ENCODE data around the gene ZBED5. TPM values are rescaled to one million over a fixed set of nuclear protein-coding genes. Genes with fewer than 3 reads are reported as not detected.
A peak's percentile ranks its signal among the peaks of the same experiment; 100 is the strongest.

Gene ZBED5
- total RNA-seq, 3 donors from 2014 or later, result 39.2 to 42.0 (median 39.9) TPM

GRCh38 chr11:10864688-10865087 is 6.8 kb upstream of the ZBED5 start:
- Mint-ChIP-seq H3K27me3 (ENCODE audit: low read depth) (no peaks in the 10 kb centered on the region), H3K4me3 (no peak overlapping the region), H3K4me1 (ENCODE audit: low read depth) (peaks cover 27% of the 10 kb centered on the region), H3K9me3 (no peaks in the 10 kb centered on the region), H3K36me3 (ENCODE audit: insufficient read depth) (peaks cover 5% of the 10 kb centered on the region)
- ATAC-seq (no peak), DNase-seq (no peak)

GRCh38 chr11:10862446-10862845 is 4.6 kb upstream of the ZBED5 start:
- H3K4me1 Mint-ChIP-seq (ENCODE audit: low read depth), result peaks cover 24% of the 10 kb centered on the region
- H3K27me3 Mint-ChIP-seq (ENCODE audit: low read depth), result no peaks in the 10 kb centered on the region
- DNase-seq, result no peak
- H3K36me3 Mint-ChIP-seq (ENCODE audit: insufficient read depth), result peaks cover 5% of the 10 kb centered on the region
- no peaks in the 10 kb centered on the region for H3K9me3 Mint-ChIP-seq
- no peak for ATAC-seq
- no peak overlapping the region for H3K4me3 Mint-ChIP-seq

- ATAC-seq, result no peak
- H3K36me3 Mint-ChIP-seq (ENCODE audit: insufficient read depth), result peaks cover 3% of the 10 kb centered on the region
- H3K4me3 Mint-ChIP-seq, result no peak overlapping the region
- no peaks in the 10 kb centered on the region for H3K9me3 Mint-ChIP-seq
- peaks cover 24% of the 10 kb centered on the region for H3K4me1 Mint-ChIP-seq (ENCODE audit: low read depth)
- no peak for DNase-seq
- no peaks in the 10 kb centered on the region for H3K27me3 Mint-ChIP-seq (ENCODE audit: low read depth)
These were observed 3.9 kb upstream of the ZBED5 start for GRCh38 chr11:10861799-10862198.

- Mint-ChIP-seq H3K27me3 (ENCODE audit: low read depth) (no peaks in the 10 kb centered on the region), H3K36me3 (ENCODE audit: insufficient read depth) (peaks cover 3% of the 10 kb centered on the region), H3K9me3 (no peaks in the 10 kb centered on the region), H3K4me1 (ENCODE audit: low read depth) (peaks cover 30% of the 10 kb centered on the region), H3K4me3 (no peak overlapping the region)
- ATAC-seq (no peak), DNase-seq (no peak)
These were observed 3.2 kb upstream of the ZBED5 start for GRCh38 chr11:10861047-10861446.

- no peaks in the 10 kb centered on the region for H3K27me3 Mint-ChIP-seq (ENCODE audit: low read depth)
- DNase-seq, result peak; percentile 32
- peaks cover 14% of the 10 kb centered on the region for H3K36me3 Mint-ChIP-seq (ENCODE audit: insufficient read depth)
- peak; percentile 39 to 47 for ATAC-seq
- no peaks in the 10 kb centered on the region for H3K9me3 Mint-ChIP-seq
- peak overlapping the region; percentile 96 for H3K4me3 Mint-ChIP-seq
- H3K4me1 Mint-ChIP-seq (ENCODE audit: low read depth), result peaks cover 36% of the 10 kb centered on the region
These were observed 829 bp upstream of the ZBED5 start for GRCh38 chr11:10858439-10859325.

- peak overlapping the region; percentile 96 for H3K4me3 Mint-ChIP-seq
These were observed 469 bp downstream of the ZBED5 start for GRCh38 chr11:10857459-10857708.

GRCh38 chr11:10856689-10857458 is 979 bp downstream of the ZBED5 start:
- Mint-ChIP-seq H3K4me1 (ENCODE audit: low read depth) (peaks cover 34% of the 10 kb centered on the region), H3K27me3 (ENCODE audit: low read depth) (no peaks in the 10 kb centered on the region), H3K4me3 (peak overlapping the region; percentile 96), H3K9me3 (no peaks in the 10 kb centered on the region), H3K36me3 (ENCODE audit: insufficient read depth) (peaks cover 27% of the 10 kb centered on the region)
- DNase-seq (no peak), ATAC-seq (peak in 1 of 2 donors; percentile 0)

More at GRCh38 chr11:10857459-10857708, 469 bp downstream of the ZBED5 start:
- H3K9me3 Mint-ChIP-seq, result no peaks in the 10 kb centered on the region
- no peaks in the 10 kb centered on the region for H3K27me3 Mint-ChIP-seq (ENCODE audit: low read depth)
- peaks cover 33% of the 10 kb centered on the region for H3K4me1 Mint-ChIP-seq (ENCODE audit: low read depth)
- DNase-seq, result no peak
- ATAC-seq, result peak; percentile 9 to 10
- peaks cover 22% of the 10 kb centered on the region for H3K36me3 Mint-ChIP-seq (ENCODE audit: insufficient read depth)

- Mint-ChIP-seq H3K27me3 (ENCODE audit: low read depth) (no peaks in the 10 kb centered on the region), H3K36me3 (ENCODE audit: insufficient read depth) (peaks cover 28% of the 10 kb centered on the region), H3K4me3 (no peak overlapping the region), H3K4me1 (ENCODE audit: low read depth) (peaks cover 30% of the 10 kb centered on the region), H3K9me3 (no peaks in the 10 kb centered on the region)
- ATAC-seq (no peak), DNase-seq (no peak)
These were observed 2.6 kb downstream of the ZBED5 start for GRCh38 chr11:10855295-10855694.

- Mint-ChIP-seq H3K9me3 (no peaks in the 10 kb centered on the region), H3K27me3 (ENCODE audit: low read depth) (no peaks in the 10 kb centered on the region), H3K4me3 (no peak overlapping the region), H3K36me3 (ENCODE audit: insufficient read depth) (peaks cover 10% of the 10 kb centered on the region), H3K4me1 (ENCODE audit: low read depth) (peaks cover 12% of the 10 kb centered on the region)
- ATAC-seq (no peak), DNase-seq (no peak)
These were observed 9.6 kb downstream of the ZBED5 start for GRCh38 chr11:10847960-10848860.

GRCh38 chr11:10846660-10847059 is 11.2 kb downstream of the ZBED5 start:
- H3K36me3 Mint-ChIP-seq (ENCODE audit: insufficient read depth), result no peaks in the 10 kb centered on the region
- H3K4me1 Mint-ChIP-seq (ENCODE audit: low read depth), result peaks cover 8% of the 10 kb centered on the region
- no peaks in the 10 kb centered on the region for H3K27me3 Mint-ChIP-seq (ENCODE audit: low read depth)
- H3K4me3 Mint-ChIP-seq, result no peak overlapping the region
- no peak for ATAC-seq
- no peak for DNase-seq
- H3K9me3 Mint-ChIP-seq, result no peaks in the 10 kb centered on the region

- Mint-ChIP-seq H3K27me3 (ENCODE audit: low read depth) (no peaks in the 10 kb centered on the region), H3K4me3 (no peak overlapping the region), H3K36me3 (ENCODE audit: insufficient read depth) (no peaks in the 10 kb centered on the region), H3K9me3 (no peaks in the 10 kb centered on the region), H3K4me1 (ENCODE audit: low read depth) (peaks cover 11% of the 10 kb centered on the region)
- DNase-seq (no peak), ATAC-seq (no peak)
These were observed 12.3 kb downstream of the ZBED5 start for GRCh38 chr11:10845589-10845988.

- Mint-ChIP-seq H3K27me3 (ENCODE audit: low read depth) (no peaks in the 10 kb centered on the region), H3K36me3 (ENCODE audit: insufficient read depth) (no peaks in the 10 kb centered on the region), H3K4me1 (ENCODE audit: low read depth) (peaks cover 11% of the 10 kb centered on the region), H3K9me3 (no peaks in the 10 kb centered on the region), H3K4me3 (no peak overlapping the region)
- no peak for DNase-seq
- no peak for ATAC-seq
These were observed 13.1 kb downstream of the ZBED5 start for GRCh38 chr11:10844796-10845195.

- Mint-ChIP-seq H3K4me3 (no peak overlapping the region), H3K27me3 (ENCODE audit: low read depth) (no peaks in the 10 kb centered on the region), H3K4me1 (ENCODE audit: low read depth) (peaks cover 11% of the 10 kb centered on the region)
These were observed 13.5 kb downstream of the ZBED5 start for GRCh38 chr11:10844356-10844755.

GRCh38 chr11:10838881-10839280 is 19.0 kb downstream of the ZBED5 start:
- peaks cover 3% of the 10 kb centered on the region for H3K4me1 Mint-ChIP-seq (ENCODE audit: low read depth)
- ATAC-seq (no peak), DNase-seq (no peak)
- no peaks in the 10 kb centered on the region for H3K9me3 Mint-ChIP-seq
- no peaks in the 10 kb centered on the region for H3K27me3 Mint-ChIP-seq (ENCODE audit: low read depth)
- H3K36me3 Mint-ChIP-seq (ENCODE audit: insufficient read depth), result no peaks in the 10 kb centered on the region
- H3K4me3 Mint-ChIP-seq, result no peak overlapping the region

More at GRCh38 chr11:10844356-10844755, 13.5 kb downstream of the ZBED5 start:
- Mint-ChIP-seq H3K36me3 (ENCODE audit: insufficient read depth) (no peaks in the 10 kb centered on the region), H3K9me3 (no peaks in the 10 kb centered on the region)
- DNase-seq (no peak), ATAC-seq (no peak)
